Keratinocyte (primary cell): ENCODE data around the gene ADPRH. TPM values are rescaled to one million over a fixed set of nuclear protein-coding genes. Genes with fewer than 3 reads are reported as not detected.

Source experiments
- DNase-seq: peaks from one replicate; pipeline ENCODE4 v3.0.0-alpha.2; 2011; ENCODE audit warnings: low read depth, missing footprints, low spot score
- FAIRE-seq: peaks from 2 replicates; lab custom pipeline; 2011; peaks lifted over from hg19 to GRCh38; lab: Jason Lieb, UNC
- H2AFZ ChIP-seq: 2 replicates; pipeline ENCODE4 v1.6.0; 2012; ENCODE audit warnings: low read length, control low read depth, inconsistent platforms; ENCODE audit not compliant: control insufficient read depth
- H3K27ac ChIP-seq: 2 replicates; pipeline ENCODE4 v1.5.1; 2011; ENCODE audit warnings: low read length; ENCODE audit not compliant: control insufficient read depth, insufficient read depth
- H3K27me3 ChIP-seq: 3 replicates; pipeline ENCODE4 v1.6.0; 2011; ENCODE audit warnings: low read length; ENCODE audit not compliant: control insufficient read depth, insufficient read depth; ENCODE audit errors: extremely low read depth
- H3K36me3 ChIP-seq, 2 experiments: 2 replicates in 1 of 2; 3 replicates in 1 of 2; pipeline ENCODE4 v1.5.1; 2011; ENCODE audit warnings: low read length in 2 of 2, mild to moderate bottlenecking in 1 of 2; ENCODE audit not compliant: control insufficient read depth in 2 of 2, insufficient read depth in 2 of 2; ENCODE audit errors: extremely low read depth in 1 of 2
- H3K4me1 ChIP-seq: 3 replicates; pipeline ENCODE4 v1.5.1; 2011; ENCODE audit warnings: low read length; ENCODE audit not compliant: control insufficient read depth, insufficient read depth; ENCODE audit errors: extremely low read depth
- H3K4me2 ChIP-seq: 3 replicates; pipeline ENCODE4 v1.6.0; 2011; ENCODE audit warnings: low read depth, low read length; ENCODE audit not compliant: control insufficient read depth, insufficient read depth; ENCODE audit errors: extremely low read depth
- H3K4me3 ChIP-seq, 3 experiments: fragments of 200-600 bp in 1 of 3; sonication (generic) in 1 of 3; 2 replicates in 2 of 3; 3 replicates in 1 of 3; pipeline ENCODE4 v1.5.1; 2011 to 2016; ENCODE audit warnings: low read length in 3 of 3, mild to moderate bottlenecking in 3 of 3, control low read depth in 2 of 3, inconsistent platforms in 1 of 3, low read depth in 1 of 3, mixed read lengths in 1 of 3, mixed run types in 1 of 3, moderate library complexity in 1 of 3; ENCODE audit not compliant: control insufficient read depth in 2 of 3, insufficient read depth in 2 of 3; ENCODE audit errors: extremely low read depth in 1 of 3
- H3K79me2 ChIP-seq: 2 replicates; pipeline ENCODE4 v1.6.0; 2012; ENCODE audit warnings: low read length; ENCODE audit not compliant: control insufficient read depth, insufficient read depth
- H3K9ac ChIP-seq: 3 replicates; pipeline ENCODE4 v1.6.0; 2011; ENCODE audit warnings: low read length; ENCODE audit not compliant: control insufficient read depth, insufficient read depth; ENCODE audit errors: extremely low read depth
- H3K9me1 ChIP-seq: 3 replicates; pipeline ENCODE4 v1.6.0; 2011; ENCODE audit warnings: low read length; ENCODE audit not compliant: control insufficient read depth, insufficient read depth; ENCODE audit errors: extremely low read depth
- H3K9me3 ChIP-seq: 2 replicates; pipeline ENCODE4 v1.5.1; 2012; ENCODE audit warnings: low read depth, low read length; ENCODE audit not compliant: control insufficient read depth
- H4K20me1 ChIP-seq: 3 replicates; pipeline ENCODE4 v1.6.0; 2011; ENCODE audit warnings: low read length; ENCODE audit not compliant: control insufficient read depth, insufficient read depth; ENCODE audit errors: extremely low read depth
- EZH2 ChIP-seq: IDR thresholded peaks from one replicate; pipeline ENCODE4 v1.6.1; 2012; ENCODE audit warnings: inconsistent platforms, mild to moderate bottlenecking, low read length, moderate library complexity
- dilution Hi-C: fragments of 300-500 bp; cut with MboI; formaldehyde crosslinking; loops from one replicate; pipeline ENCODE4 v1.7.0; 2020; ENCODE audit warnings: low sequenced_read_pairs; ENCODE audit not compliant: extremely low pct_ligation_motif_present
- polyA plus RNA-seq, 5 experiments: library from polyadenylated mRNA; depleted of rRNA in 3 of 5; stranded (reverse) in 3 of 5; stranded (forward) in 1 of 5; unstranded in 1 of 5; fragments of >200 nt; gene quantifications; 1 replicate in 1 of 5; 2 replicates in 3 of 5; 3 replicates in 1 of 5; pipeline versions ENCODE4 v1.2.1 to v1.2.3, GENCODE V29; 2011 to 2012; ENCODE audit warnings: missing spikeins in 2 of 5, low read depth in 1 of 5, low replicate concordance in 1 of 5
- TF ChIP-seq, protein P1 (sequence below), 3 experiments: IDR thresholded peaks in 1 of 3; conservative IDR thresholded peaks in 1 of 3; optimal IDR thresholded peaks in 1 of 3; 2 replicates in 2 of 3; 3 replicates in 1 of 3; pipeline versions ENCODE3 to v1.5.1; 2011; ENCODE audit warnings: low read length in 3 of 3, mild to moderate bottlenecking in 3 of 3, moderate library complexity in 2 of 3, control low read depth in 1 of 3, inconsistent platforms in 1 of 3; ENCODE audit not compliant: insufficient read depth in 2 of 3; ENCODE audit errors: extremely low read depth in 1 of 3

The ADPRH gene
- polyA plus RNA-seq, 1 donor (not counting 4 experiments of a cell fraction or from before 2014, with no cell fraction given) = 0.39 TPM

DNA sequence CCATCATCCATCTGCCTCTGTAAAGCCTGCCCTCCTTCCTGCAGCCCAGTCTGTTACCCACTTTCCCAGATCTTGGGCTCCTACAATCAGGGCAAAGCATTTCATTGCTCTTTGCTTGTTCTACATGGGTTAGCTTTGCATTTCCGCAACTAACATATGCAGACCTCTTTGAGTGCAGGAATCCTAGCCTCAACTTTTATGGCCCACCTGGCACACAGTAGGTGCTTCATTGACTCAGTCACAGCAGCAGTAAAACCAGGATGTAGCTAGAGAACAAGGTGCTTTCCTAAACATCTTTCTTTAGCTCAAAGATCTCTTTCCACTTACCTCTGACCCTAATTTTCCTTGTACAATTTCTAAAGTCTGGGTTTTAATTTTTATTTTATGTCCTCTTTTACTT, 23.4 kb upstream of the ADPRH start:
- Histone ChIP-seq H3K9me1 (no peaks in the 10 kb centered on the region), H3K36me3 (no peaks in the 10 kb centered on the region), H3K79me2 (no peaks in the 10 kb centered on the region), H3K4me2 (no peak overlapping the region), H3K4me3 (no peak overlapping the region), H3K9ac (no peak overlapping the region), H3K27me3 (no peaks in the 10 kb centered on the region), H3K4me1 (no peaks in the 10 kb centered on the region), H3K9me3 (no peaks in the 10 kb centered on the region), H3K27ac (no peak overlapping the region), H2AFZ (no peak overlapping the region), H4K20me1 (no peaks in the 10 kb centered on the region)
- FAIRE-seq (no peak), DNase-seq (no peak)
- dilution Hi-C loops = no loop called here
- TF ChIP-seq, protein P1, sequence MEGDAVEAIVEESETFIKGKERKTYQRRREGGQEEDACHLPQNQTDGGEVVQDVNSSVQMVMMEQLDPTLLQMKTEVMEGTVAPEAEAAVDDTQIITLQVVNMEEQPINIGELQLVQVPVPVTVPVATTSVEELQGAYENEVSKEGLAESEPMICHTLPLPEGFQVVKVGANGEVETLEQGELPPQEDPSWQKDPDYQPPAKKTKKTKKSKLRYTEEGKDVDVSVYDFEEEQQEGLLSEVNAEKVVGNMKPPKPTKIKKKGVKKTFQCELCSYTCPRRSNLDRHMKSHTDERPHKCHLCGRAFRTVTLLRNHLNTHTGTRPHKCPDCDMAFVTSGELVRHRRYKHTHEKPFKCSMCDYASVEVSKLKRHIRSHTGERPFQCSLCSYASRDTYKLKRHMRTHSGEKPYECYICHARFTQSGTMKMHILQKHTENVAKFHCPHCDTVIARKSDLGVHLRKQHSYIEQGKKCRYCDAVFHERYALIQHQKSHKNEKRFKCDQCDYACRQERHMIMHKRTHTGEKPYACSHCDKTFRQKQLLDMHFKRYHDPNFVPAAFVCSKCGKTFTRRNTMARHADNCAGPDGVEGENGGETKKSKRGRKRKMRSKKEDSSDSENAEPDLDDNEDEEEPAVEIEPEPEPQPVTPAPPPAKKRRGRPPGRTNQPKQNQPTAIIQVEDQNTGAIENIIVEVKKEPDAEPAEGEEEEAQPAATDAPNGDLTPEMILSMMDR (optimal IDR thresholded peaks at IDR 0.05 in 1 of 3, IDR thresholded peaks at IDR 0.05 in 1 of 3, conservative IDR thresholded peaks at IDR 0.05 in 1 of 3; ENCODE audit: extremely low read depth in 1 of 3, insufficient read depth in 2 of 3, low read length in 3 of 3) = no peak
- TF ChIP-seq EZH2 = no peak

DNA sequence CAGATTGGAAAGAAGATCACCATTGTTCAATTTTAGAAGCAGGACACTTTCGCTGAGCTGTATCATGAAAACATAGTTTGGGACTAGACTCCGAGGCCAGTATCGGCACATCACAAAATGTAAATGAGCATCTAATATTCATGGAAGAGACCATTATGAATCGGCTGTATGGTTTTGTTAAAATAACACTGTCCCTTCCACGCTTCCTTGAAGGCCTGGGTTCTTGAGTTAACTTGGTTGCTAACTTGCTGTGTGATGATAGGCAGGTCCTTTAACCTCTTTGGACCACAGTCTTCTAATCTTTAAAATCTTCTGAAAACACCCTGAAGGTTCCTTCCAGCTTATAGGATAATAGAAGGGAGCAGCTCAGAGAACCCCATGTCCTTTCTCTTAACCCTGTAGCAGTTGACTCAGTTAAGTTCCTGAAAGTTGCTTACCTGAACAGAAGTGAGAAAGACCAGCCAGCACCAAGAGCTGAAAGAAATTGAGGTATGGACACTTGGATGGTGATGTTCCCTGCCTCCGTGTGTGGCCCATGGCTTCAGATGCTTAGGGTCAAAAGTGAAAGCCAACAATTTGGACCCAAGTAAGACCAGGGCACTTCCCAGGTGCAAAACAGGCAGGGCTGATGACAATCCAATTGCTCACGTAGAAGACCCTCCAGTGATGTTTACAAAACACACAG, 22.0 kb upstream of the ADPRH start:
- no peaks in the 10 kb centered on the region for H3K9me3 ChIP-seq
- no peaks in the 10 kb centered on the region for H4K20me1 ChIP-seq
- no peak for FAIRE-seq
- H3K9me1 ChIP-seq = no peaks in the 10 kb centered on the region
- no peak overlapping the region for H3K27ac ChIP-seq
- no peaks in the 10 kb centered on the region for H3K36me3 ChIP-seq
- dilution Hi-C loops = no loop called here
- H3K9ac ChIP-seq = no peak overlapping the region
- H3K27me3 ChIP-seq = no peaks in the 10 kb centered on the region
- no peak overlapping the region for H3K4me2 ChIP-seq
- H3K4me1 ChIP-seq = no peaks in the 10 kb centered on the region
- no peak overlapping the region for H2AFZ ChIP-seq
- no peak overlapping the region for H3K4me3 ChIP-seq
- no peaks in the 10 kb centered on the region for H3K79me2 ChIP-seq
- no peak for DNase-seq
- TF ChIP-seq, protein P1 (optimal IDR thresholded peaks at IDR 0.05 in 1 of 3, IDR thresholded peaks at IDR 0.05 in 1 of 3, conservative IDR thresholded peaks at IDR 0.05 in 1 of 3; ENCODE audit: extremely low read depth in 1 of 3, insufficient read depth in 2 of 3, low read length in 3 of 3) = no peak
